Activated naive CD4-positive, alpha-beta T cell treated with anti-CD3 and anti-CD28 coated beads for 36 hours (primary cell): ENCODE results near the gene GPX4. TPM values are rescaled to one million over a fixed set of nuclear protein-coding genes. Genes with fewer than 3 reads are reported as not detected.

Experiments used
- CTCF ChIA-PET: fragments of 350-600 bp; sonication (Branson Sonifier 250); formaldehyde crosslinking; loops from one replicate; lab custom pipeline; 2021; ENCODE audit warnings: antibody characterized with exemption; lab: Charles Lee
- DNase-seq: peaks from one replicate; pipeline ENCODE4 v3.0.0-alpha.2; 2020
- H3K27ac Mint-ChIP-seq: one replicate; pipeline ENCODE4 v1.8.0; 2021; ENCODE audit warnings: mild to moderate bottlenecking, mixed read lengths
- H3K27me3 Mint-ChIP-seq: one replicate; pipeline ENCODE4 v1.8.0; 2021; ENCODE audit warnings: low read depth, mixed read lengths
- H3K36me3 Mint-ChIP-seq: one replicate; pipeline ENCODE4 v1.8.0; 2021; ENCODE audit warnings: low read depth, mixed read lengths
- H3K4me1 Mint-ChIP-seq: one replicate; pipeline ENCODE4 v1.8.0; 2021; ENCODE audit warnings: low read depth, mixed read lengths
- H3K4me3 Mint-ChIP-seq: one replicate; pipeline ENCODE4 v1.8.0; 2021; ENCODE audit warnings: mild to moderate bottlenecking, moderate library complexity, mixed read lengths
- H3K9me3 Mint-ChIP-seq: one replicate; pipeline ENCODE4 v1.8.0; 2021; ENCODE audit warnings: mixed read lengths
- intact Hi-C: fragments of 100-400 bp; cut with micrococcal nuclease; formaldehyde crosslinking; loops from one replicate; pipeline ENCODE4 v1.15.1; 2023
- total RNA-seq, 2 experiments: library from RNA; stranded (reverse); gene quantifications; one replicate each; pipeline ENCODE4 v1.2.3, GENCODE V29; 2021

Gene GPX4
- total RNA-seq, 2 experiments from 2014 or later, result 244 to 253 TPM

DNA sequence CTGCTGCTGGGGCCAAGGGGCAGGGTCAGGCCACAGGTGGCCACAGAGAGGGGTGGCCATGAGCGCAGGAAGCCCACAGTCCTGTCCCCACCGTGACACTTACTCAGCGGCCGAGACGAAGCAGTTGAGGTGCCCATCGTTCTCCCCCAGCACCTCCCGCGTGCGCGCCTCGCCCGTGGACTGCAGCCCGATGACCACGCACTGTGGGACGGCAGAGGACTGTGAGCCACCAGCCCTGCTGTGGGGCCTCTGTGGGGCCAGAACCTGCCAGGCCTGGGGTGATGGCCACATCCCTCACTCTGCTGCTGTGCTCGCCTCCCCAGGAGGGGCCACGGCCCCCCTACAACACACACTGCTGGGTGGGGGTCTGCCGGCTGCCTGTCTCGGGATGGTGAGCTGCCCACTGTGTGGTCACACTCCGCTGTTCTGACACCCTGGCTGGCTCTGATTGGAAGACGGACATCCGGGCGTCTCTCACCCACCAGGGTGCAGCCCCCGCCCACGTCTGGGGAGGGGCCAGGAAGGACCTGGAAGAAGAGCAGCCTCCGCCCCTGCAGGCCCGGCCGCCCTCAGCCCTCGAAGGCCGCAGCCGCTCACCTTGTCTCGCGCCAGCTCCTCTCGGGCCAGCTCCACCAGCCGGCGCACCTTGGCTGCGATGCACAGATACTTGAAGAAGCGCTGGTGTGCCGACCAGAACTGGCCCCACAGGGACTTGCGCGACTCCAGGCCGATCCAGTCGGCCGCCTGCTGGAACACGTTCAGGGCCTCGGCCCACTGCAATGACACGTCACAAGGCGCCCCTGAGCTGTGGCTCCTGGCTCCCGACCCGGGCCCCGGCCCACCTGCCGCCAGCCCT, 13.2 kb downstream of the GPX4 start:
- H3K4me1 Mint-ChIP-seq, result peaks cover 6% of the 10 kb centered on the region
- no peak for DNase-seq
- intact Hi-C loops, result no loop called here
- no peaks in the 10 kb centered on the region for H3K27me3 Mint-ChIP-seq
- H3K27ac Mint-ChIP-seq, result no peak overlapping the region
- H3K9me3 Mint-ChIP-seq, result no peaks in the 10 kb centered on the region
- CTCF ChIA-PET, result interaction anchor here (0.9 kb wide), 1 partner anchor 103 kb away, joined by 3 read pairs; no protein-coding TSS in a partner anchor
- peaks cover 34% of the 10 kb centered on the region for H3K36me3 Mint-ChIP-seq
- no peak overlapping the region for H3K4me3 Mint-ChIP-seq

DNA sequence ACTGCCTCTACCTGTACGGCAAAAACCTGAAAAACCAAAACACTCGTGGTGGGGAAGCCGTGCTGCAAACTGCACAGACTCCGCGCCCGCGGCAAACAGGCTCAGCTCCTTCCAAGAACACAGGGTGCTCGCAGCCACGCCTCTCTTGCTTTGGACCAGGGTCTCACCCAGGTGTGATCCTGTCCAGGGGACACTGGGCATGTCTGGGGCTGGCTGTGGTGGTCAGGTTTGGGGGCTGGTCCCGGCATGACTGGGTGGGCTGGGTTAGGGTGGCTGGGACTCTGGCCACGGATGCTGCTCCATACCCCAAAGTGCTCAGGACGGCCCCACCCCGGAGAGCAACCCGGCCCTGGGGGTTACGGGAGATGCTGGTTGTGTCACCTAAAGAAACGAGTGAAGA, 13.9 kb downstream of the GPX4 start:
- Mint-ChIP-seq H3K4me1 (peaks cover 6% of the 10 kb centered on the region), H3K27me3 (no peaks in the 10 kb centered on the region), H3K36me3 (peaks cover 36% of the 10 kb centered on the region), H3K4me3 (no peak overlapping the region), H3K27ac (no peak overlapping the region), H3K9me3 (no peaks in the 10 kb centered on the region)
- CTCF ChIA-PET, result no interaction called here
- no peak for DNase-seq
- intact Hi-C loops, result no loop called here

DNA sequence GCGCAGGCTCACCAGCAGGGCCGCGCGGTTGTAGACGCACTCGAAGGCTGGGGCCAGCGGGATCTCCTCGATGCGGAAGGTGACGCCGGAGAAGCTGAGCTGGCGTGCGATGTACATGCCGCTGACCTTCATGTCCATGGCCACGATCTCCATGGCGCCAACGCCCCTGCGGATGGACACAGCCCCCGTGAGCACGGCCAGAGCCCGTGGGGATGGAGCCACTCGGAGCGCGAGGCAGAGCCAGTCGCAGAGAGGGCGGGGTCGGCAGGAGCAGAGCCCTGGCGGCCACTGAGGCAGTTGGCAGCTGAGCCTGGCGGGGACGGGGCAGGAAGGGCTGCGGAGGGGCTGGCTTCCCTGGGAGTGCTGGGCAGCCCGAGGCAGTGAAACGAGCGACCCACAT, 15.2 kb downstream of the GPX4 start:
- intact Hi-C loops, result no loop called here
- Mint-ChIP-seq H3K9me3 (no peaks in the 10 kb centered on the region), H3K27me3 (no peaks in the 10 kb centered on the region), H3K4me1 (peaks cover 3% of the 10 kb centered on the region), H3K36me3 (peaks cover 42% of the 10 kb centered on the region), H3K27ac (no peak overlapping the region), H3K4me3 (no peak overlapping the region)
- CTCF ChIA-PET, result no interaction called here
- DNase-seq, result no peak

DNA sequence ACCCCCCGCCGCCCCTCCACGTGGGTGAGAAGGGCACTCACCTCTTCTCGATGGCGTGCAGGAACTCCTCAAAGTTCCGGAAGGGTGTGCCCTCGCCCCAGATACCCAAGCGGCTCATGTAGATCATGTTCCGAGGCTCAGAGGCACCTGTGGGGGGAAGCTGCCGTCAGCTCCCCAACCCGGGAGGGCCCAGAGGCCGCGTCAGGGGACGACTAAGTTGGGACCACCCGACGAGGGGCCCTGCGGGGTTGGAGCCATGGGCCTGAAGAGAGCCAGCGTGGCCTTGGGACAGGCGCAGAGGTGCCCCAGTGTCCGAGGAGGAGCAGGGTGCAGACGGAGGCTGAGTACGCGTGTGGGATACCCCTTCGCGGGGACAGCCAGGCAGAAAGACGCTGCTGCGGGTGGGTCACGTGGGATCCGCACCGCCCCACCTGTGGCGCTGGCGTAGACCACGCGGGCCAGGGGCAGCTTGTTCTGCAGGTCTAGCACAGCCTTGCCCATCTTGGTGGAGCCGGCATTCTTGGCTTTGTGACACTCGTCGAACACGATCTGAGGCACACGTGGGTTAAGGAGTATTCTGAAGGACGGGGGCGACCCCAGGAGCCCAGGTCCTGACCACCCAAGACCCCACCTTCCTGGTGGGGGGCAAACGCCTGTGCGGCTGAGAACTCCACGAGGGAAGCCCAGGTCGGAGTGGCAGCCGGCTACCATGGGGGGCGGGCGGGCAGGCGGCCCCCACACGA, 15.9 kb downstream of the GPX4 start:
- no peak for DNase-seq
- Mint-ChIP-seq H3K27ac (no peak overlapping the region), H3K36me3 (peaks cover 43% of the 10 kb centered on the region), H3K4me3 (no peak overlapping the region), H3K9me3 (no peaks in the 10 kb centered on the region), H3K27me3 (no peaks in the 10 kb centered on the region), H3K4me1 (peaks cover 2% of the 10 kb centered on the region)
- intact Hi-C loops, result no loop called here
- CTCF ChIA-PET, result interaction anchor here (0.6 kb wide), 1 partner anchor 17 kb away, joined by 3 read pairs; no protein-coding TSS in a partner anchor

DNA sequence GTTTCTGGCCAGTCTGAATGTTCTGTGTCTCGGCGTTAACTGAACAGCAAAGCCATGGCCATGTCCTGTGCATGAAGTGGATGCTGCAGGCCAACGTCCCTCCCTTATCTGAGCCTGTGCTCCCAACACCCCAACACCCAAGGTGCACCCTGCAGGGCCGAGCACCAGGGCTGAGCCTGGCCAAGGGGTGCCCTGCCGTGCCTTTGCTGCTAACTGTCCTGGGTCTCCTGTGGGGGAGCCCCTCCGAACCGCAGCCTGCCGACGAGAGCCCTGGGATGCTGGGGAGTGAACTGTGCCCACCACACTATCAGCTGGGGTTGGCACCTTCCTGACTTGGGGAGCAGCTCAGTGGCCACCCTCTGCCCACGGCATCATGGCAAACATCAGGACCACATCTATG, 17.6 kb downstream of the GPX4 start:
- Mint-ChIP-seq H3K27ac (peak overlapping the region; percentile 59), H3K36me3 (peaks cover 43% of the 10 kb centered on the region), H3K27me3 (no peaks in the 10 kb centered on the region), H3K4me3 (no peak overlapping the region), H3K9me3 (no peaks in the 10 kb centered on the region), H3K4me1 (no peaks in the 10 kb centered on the region)
- no peak for DNase-seq
- intact Hi-C loops, result no loop called here
- CTCF ChIA-PET, result no interaction called here

DNA sequence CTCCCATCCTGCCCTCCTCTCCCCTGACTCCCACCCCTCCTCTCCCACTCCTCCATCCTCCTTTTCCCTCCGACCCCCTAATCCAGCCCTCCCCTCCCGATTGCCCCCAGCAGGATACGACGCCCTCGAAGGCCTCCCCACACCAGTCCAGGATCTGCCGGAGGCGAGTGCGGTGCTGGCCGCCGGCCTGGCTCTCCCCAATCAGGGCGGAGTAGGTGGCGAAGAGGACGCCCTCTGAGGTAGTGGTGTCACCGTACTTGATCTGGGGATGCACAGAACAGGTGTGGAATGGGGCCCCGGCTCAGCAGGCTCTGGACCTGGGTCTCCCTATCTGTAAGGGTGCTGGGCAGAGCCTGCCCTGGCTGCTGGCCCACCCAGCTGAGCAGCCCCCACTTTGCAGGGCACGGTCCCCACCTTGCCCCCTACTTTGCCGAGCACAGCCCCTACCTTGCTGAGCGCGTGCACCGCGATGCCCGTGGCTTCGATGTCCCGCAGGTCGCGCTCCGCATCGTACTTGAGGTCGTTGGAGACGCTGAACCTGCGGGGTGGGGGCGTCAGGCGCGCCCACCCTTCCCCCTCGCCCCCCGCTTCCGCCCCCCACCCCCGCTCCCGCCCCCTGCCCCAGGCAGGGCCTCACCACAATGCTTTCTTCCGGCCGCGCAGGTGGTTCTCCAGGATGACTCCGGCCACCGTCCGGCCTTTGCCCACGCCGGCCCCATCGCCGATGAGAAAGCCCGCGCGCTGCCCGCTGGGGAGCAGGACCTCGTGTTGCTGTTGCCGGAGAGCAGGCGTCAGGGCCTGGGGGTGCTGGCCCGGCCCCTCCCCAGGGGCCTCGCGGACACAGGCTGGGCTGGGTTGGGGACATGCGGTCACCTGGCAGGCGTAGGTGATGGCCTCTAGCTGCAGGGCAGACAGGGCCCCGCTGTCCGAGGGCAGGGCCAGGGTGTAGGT, 18.5 kb downstream of the GPX4 start:
- intact Hi-C loops, result no loop called here
- Mint-ChIP-seq H3K9me3 (no peaks in the 10 kb centered on the region), H3K36me3 (peaks cover 48% of the 10 kb centered on the region), H3K4me3 (no peak overlapping the region), H3K4me1 (peaks cover 5% of the 10 kb centered on the region), H3K27me3 (no peaks in the 10 kb centered on the region), H3K27ac (no peak overlapping the region)
- CTCF ChIA-PET, result no interaction called here
- no peak for DNase-seq

DNA sequence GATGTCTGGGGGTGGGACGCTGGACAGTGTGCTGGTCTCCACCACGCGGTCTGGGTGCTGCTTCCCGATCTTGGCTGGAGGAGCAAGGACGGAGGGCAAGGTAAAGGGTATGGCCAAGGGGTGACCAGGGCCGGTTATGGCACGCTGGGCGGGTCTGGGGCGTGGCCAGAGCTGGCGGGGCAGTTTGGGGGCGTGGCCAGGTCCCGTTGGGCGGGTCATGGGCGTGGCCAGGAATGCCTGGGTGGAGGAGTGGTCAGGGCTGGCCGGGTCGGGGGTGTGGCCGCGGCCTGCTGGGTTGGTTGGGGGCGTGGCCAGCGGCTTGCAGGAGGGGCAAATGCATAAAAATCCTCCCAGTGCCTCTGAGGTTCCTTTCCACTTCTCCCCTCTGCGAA, 19.2 kb downstream of the GPX4 start:
- Mint-ChIP-seq H3K27ac (peak overlapping the region; percentile 73), H3K9me3 (no peaks in the 10 kb centered on the region), H3K4me1 (peaks cover 9% of the 10 kb centered on the region), H3K36me3 (peaks cover 52% of the 10 kb centered on the region), H3K4me3 (no peak overlapping the region), H3K27me3 (no peaks in the 10 kb centered on the region)
- DNase-seq, result peak; percentile 67
- intact Hi-C loops, result no loop called here
- CTCF ChIA-PET, result interaction anchor here (1.7 kb wide), 1 partner anchor 9 kb away, joined by 11 read pairs; no protein-coding TSS in a partner anchor

DNA sequence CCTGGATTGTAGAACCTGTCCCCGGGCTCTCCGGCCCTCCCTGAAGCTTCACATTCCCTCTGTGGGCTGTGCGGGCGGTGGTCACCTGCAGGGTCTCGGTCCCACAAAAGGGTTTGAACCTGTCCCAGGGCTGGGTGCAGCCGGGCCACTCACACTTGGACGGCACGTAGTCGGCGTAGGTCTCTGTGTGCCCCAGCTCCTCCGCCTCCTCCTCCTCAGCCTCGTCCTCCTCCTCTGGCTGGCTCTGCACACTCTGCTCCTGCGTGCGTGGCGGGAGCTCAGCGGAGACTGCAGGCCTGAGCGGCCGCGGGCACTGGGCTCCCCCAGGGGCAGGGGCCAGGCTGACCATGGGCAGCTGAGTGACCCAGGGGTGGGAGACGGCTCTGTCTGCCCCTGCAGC, 19.6 kb downstream of the GPX4 start:
- CTCF ChIA-PET, result interaction anchor here (0.6 to 1.7 kb wide), 3 partner anchors 10 to 203 kb away, joined by 3 to 11 read pairs (median 3); no protein-coding TSS in a partner anchor

DNA sequence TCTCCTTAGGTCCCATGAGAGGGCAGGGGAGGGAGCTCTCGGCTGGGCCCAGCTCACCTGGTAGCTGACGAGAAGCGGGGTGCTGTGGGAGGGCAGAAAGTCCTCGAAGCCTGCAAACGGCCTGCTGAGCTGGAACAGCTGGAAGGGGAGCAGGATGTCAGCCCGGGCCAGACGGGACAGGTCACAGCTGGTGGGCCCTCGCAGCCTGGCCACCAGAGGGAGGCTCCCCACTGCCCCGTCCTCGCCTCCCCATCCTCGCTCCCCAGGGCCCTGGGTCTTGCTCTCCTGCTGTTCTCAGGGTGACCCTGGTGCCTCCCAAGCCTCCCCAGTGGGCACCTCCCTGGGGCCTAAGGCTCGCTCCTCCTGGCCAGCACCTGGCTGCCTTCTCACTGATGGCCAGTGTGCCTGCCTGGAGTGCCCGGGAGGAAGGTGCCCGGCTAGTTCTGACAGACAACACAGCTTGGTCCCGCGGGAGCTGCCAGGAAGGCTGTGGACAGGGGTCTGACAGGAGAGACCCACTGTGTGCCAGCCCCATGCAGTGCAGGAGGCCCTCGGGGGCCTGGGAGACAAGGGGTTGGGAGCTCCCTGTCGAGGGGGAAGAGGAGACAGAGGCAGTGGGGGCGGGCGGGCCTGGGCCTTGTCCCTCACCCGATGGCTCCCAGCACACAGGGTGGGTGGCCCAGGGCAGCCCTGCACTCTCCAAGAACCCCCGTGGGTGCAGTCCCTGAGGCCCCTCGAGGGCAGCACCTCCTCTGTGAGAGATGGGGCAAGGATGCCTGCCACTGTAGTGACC, 20.3 kb downstream of the GPX4 start:
- peaks cover 45% of the 10 kb centered on the region for H3K36me3 Mint-ChIP-seq
- no peak overlapping the region for H3K27ac Mint-ChIP-seq
- no peaks in the 10 kb centered on the region for H3K9me3 Mint-ChIP-seq
- H3K27me3 Mint-ChIP-seq, result no peaks in the 10 kb centered on the region
- intact Hi-C loops, result no loop called here
- peaks cover 11% of the 10 kb centered on the region for H3K4me1 Mint-ChIP-seq
- no peak for DNase-seq
- H3K4me3 Mint-ChIP-seq, result no peak overlapping the region
- CTCF ChIA-PET, result interaction anchor here (0.6 to 1.7 kb wide), 3 partner anchors 10 to 204 kb away, joined by 3 to 11 read pairs (median 3); no protein-coding TSS in a partner anchor

More for the DNA sequence above, 19.6 kb downstream of the GPX4 start:
- intact Hi-C loops, result no loop called here
- DNase-seq, result no peak
- Mint-ChIP-seq H3K9me3 (no peaks in the 10 kb centered on the region), H3K27me3 (no peaks in the 10 kb centered on the region), H3K4me3 (no peak overlapping the region), H3K4me1 (peaks cover 9% of the 10 kb centered on the region), H3K27ac (no peak overlapping the region), H3K36me3 (peaks cover 48% of the 10 kb centered on the region)

DNA sequence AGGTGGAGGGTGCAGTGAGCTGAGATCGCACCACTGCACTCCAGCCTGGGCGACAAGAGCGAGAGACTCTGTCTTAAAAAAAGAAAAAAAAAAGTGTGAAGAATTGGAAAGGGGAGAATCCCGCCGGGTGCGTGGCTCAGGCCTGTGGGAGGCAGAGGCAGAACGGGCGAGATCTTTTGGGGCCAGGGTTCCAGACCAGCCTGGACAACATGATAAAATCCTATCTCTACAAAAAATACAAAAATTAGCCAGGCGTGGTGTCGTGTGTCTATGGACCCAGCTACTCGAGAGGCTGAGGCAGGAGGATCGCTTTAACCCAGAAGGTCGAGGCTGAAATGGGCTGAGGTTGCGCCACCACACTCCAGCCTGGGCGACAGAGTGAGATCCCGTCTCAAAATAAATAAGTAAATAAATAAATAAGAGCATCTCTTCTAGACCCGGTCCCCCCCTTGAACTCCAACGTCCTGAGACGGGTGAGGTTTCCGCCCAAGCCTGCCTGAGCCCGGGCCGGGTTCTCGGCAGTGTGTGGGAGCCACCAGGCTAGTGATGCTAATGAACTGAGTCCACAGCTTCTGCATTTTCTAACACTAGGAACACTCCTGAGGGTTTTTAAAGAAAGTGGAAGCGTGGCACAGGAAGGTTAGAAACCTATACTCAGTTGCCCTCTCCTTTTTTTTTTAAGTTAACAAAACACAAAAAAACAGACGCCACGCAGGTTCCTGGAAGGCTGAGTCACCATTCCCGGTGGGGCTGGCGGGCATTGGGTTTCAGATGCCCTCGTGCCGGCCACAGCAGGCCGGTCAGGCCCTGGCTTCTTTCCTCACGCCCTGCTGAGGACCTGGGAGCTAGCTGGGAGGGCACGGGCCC, 22.0 kb downstream of the GPX4 start:
- peak overlapping the region; percentile 30 for H3K27ac Mint-ChIP-seq
- peaks cover 23% of the 10 kb centered on the region for H3K4me1 Mint-ChIP-seq
- H3K27me3 Mint-ChIP-seq, result no peaks in the 10 kb centered on the region
- DNase-seq, result no peak
- no peaks in the 10 kb centered on the region for H3K9me3 Mint-ChIP-seq
- peaks cover 44% of the 10 kb centered on the region for H3K36me3 Mint-ChIP-seq
- CTCF ChIA-PET, result interaction anchor here (0.7 kb wide), 1 partner anchor 36 kb away, joined by 6 read pairs; no protein-coding TSS in a partner anchor
- intact Hi-C loops, result no loop called here
- H3K4me3 Mint-ChIP-seq, result no peak overlapping the region
